Measurements from ENCODE around the gene DNA2.

- TF ChIP-seq CTCF (IDR thresholded peaks at IDR 0.05) (no peak), POLR2A (IDR thresholded peaks at IDR 0.05) (no peak)
Observed at GRCh38 chr10:68516766-68517165, 45.0 kb upstream of the DNA2 start.

Data from breast epithelium (tissue), 3 donors.